WERI-Rb-1 (cell line): ENCODE results near the gene CST9.

Source experiments
- DNase-seq: peaks from one replicate; pipeline ENCODE4 v3.0.0-alpha.2; 2020
- H3K27ac ChIP-seq: fragments of 250-450 bp; sonication (Bioruptor Pico); 2 replicates; pipeline ENCODE4 v1.5.1; 2020; ENCODE audit warnings: mild to moderate bottlenecking, moderate library complexity
- H3K27me3 ChIP-seq: fragments of 250-450 bp; sonication (Bioruptor Pico); 2 replicates; pipeline ENCODE4 v1.5.1; 2021; ENCODE audit warnings: mild to moderate bottlenecking, low read depth, moderate library complexity; ENCODE audit not compliant: insufficient read depth, severe bottlenecking
- H3K36me3 ChIP-seq: fragments of 250-450 bp; sonication (Bioruptor Pico); 2 replicates; pipeline ENCODE4 v1.5.1; 2020; ENCODE audit warnings: mild to moderate bottlenecking, moderate library complexity
- H3K4me3 ChIP-seq: 2 replicates; pipeline ENCODE4 v1.5.1; 2011; ENCODE audit warnings: low read depth, mild to moderate bottlenecking, control low read depth, low read length
- H3K9me3 ChIP-seq: fragments of 250-450 bp; sonication (Bioruptor Pico); 2 replicates; pipeline ENCODE4 v1.5.1; 2021; ENCODE audit warnings: mild to moderate bottlenecking, moderate library complexity; ENCODE audit not compliant: severe bottlenecking
- CTCF ChIP-seq: IDR thresholded peaks from 2 replicates; pipeline ENCODE4 v1.5.1; 2011; ENCODE audit warnings: low read depth, mild to moderate bottlenecking, control low read depth, inconsistent platforms, low read length

The CST9 gene

GRCh38 chr20:23604306-23604705 lies 1.4 kb downstream of the CST9 start:
- Histone ChIP-seq H3K27me3 (no peaks in the 10 kb centered on the region), H3K4me3 (no peak overlapping the region), H3K27ac (no peak overlapping the region), H3K36me3 (no peaks in the 10 kb centered on the region), H3K9me3 (no peaks in the 10 kb centered on the region)
- DNase-seq: peak; percentile 65
- no peak for TF ChIP-seq CTCF

GRCh38 chr20:23603321-23603720 lies 2.4 kb downstream of the CST9 start:
- DNase-seq: no peak
- Histone ChIP-seq H3K9me3 (no peaks in the 10 kb centered on the region), H3K4me3 (no peak overlapping the region), H3K36me3 (no peaks in the 10 kb centered on the region), H3K27me3 (no peaks in the 10 kb centered on the region), H3K27ac (no peak overlapping the region)
- TF ChIP-seq CTCF: no peak

- no peak for TF ChIP-seq CTCF
- Histone ChIP-seq H3K27me3 (no peaks in the 10 kb centered on the region), H3K9me3 (no peaks in the 10 kb centered on the region), H3K36me3 (no peaks in the 10 kb centered on the region), H3K4me3 (no peak overlapping the region), H3K27ac (no peak overlapping the region)
- no peak for DNase-seq
These were observed 3.0 kb downstream of the CST9 start for GRCh38 chr20:23602699-23603098.

GRCh38 chr20:23602241-23602640 lies 3.5 kb downstream of the CST9 start:
- no peak for TF ChIP-seq CTCF
- H3K9me3 ChIP-seq: no peaks in the 10 kb centered on the region
- no peak for DNase-seq
- H3K27me3 ChIP-seq: no peaks in the 10 kb centered on the region
- H3K27ac ChIP-seq: no peak overlapping the region
- no peaks in the 10 kb centered on the region for H3K36me3 ChIP-seq
- no peak overlapping the region for H3K4me3 ChIP-seq

GRCh38 chr20:23601715-23602114 lies 4.0 kb downstream of the CST9 start:
- H3K36me3 ChIP-seq: no peaks in the 10 kb centered on the region
- no peaks in the 10 kb centered on the region for H3K9me3 ChIP-seq
- no peaks in the 10 kb centered on the region for H3K27me3 ChIP-seq
- H3K27ac ChIP-seq: no peak overlapping the region
- no peak overlapping the region for H3K4me3 ChIP-seq
- no peak for DNase-seq
- no peak for TF ChIP-seq CTCF

GRCh38 chr20:23598481-23598880 lies 7.2 kb downstream of the CST9 start:
- Histone ChIP-seq H3K27me3 (no peaks in the 10 kb centered on the region), H3K27ac (no peak overlapping the region), H3K9me3 (no peaks in the 10 kb centered on the region), H3K4me3 (no peak overlapping the region), H3K36me3 (no peaks in the 10 kb centered on the region)
- no peak for DNase-seq
- TF ChIP-seq CTCF: no peak
